ENCODE measurements around the gene TSNAXIP1. TPM values are rescaled to one million over a fixed set of nuclear protein-coding genes. Genes with fewer than 3 reads are reported as not detected.

Gene TSNAXIP1
- polyA plus RNA-seq, 1 donor (not counting 4 experiments of a cell fraction or from before 2014, with no cell fraction given) = 0.54 TPM

DNA sequence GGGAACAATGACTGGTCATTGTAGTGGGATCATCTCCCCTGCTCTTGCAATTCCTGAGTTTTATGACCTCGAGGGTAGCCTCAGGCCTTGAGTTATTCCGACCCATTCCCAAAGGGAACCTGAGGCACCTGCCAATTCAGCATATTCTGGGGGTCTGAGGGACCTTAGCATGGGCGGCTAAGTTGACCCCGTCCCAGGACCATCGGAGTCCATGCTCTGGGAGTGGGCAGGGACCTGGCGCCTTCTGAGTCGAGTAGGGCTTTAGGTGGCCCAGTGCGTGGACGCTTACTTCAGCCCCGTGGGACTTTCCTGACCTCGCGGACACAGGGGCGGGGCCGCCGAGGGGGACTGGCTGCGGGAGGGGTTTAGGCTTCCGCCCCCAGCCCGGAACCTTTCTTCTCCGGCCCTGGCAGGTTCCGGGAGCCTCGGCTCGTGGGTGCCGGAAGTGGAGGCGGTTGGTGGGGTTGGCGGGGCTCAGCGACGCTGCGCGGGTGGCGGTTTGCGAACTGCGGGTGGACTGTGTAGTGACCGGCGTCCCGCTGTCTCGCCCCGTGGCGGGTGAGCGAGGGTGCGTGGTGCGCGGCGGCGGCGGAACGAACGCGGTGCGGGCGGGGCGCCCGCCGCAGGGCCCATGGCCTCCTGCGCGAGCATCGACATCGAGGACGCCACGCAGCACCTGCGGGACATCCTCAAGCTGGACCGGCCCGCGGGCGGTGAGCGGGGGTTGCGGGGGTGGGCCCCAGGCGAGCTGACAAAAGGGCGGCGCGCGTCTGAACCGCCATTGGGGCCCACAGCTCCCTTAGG lies 66.1 kb downstream of the TSNAXIP1 start, which contains the start of gene EDC4:
EDC4 (plus strand) TSS at position 422 of the 804 bp plus-strand sequence; CDS start at position 632, 210 bp downstream.
- peaks cover 29% of the 10 kb centered on the region for H3K4me1 ChIP-seq (ENCODE audit: control insufficient read depth, extremely low read depth, insufficient read depth, low read length)
- H3K79me2 ChIP-seq (ENCODE audit: control insufficient read depth, insufficient read depth, low read length) = peaks cover 28% of the 10 kb centered on the region
- no peaks in the 10 kb centered on the region for H3K27me3 ChIP-seq (ENCODE audit: control insufficient read depth, extremely low read depth, insufficient read depth, low read length)
- H3K4me2 ChIP-seq (ENCODE audit: control insufficient read depth, extremely low read depth, insufficient read depth, low read depth, low read length) = peak within 1 kb of the TSS; percentile 84
- no peak for FAIRE-seq
- H3K9me1 ChIP-seq (ENCODE audit: control insufficient read depth, extremely low read depth, insufficient read depth, low read length) = no peaks in the 10 kb centered on the region
- TF ChIP-seq EZH2 (IDR thresholded peaks at IDR 0.05; ENCODE audit: low read length) = no peak
- TF ChIP-seq, protein P1, sequence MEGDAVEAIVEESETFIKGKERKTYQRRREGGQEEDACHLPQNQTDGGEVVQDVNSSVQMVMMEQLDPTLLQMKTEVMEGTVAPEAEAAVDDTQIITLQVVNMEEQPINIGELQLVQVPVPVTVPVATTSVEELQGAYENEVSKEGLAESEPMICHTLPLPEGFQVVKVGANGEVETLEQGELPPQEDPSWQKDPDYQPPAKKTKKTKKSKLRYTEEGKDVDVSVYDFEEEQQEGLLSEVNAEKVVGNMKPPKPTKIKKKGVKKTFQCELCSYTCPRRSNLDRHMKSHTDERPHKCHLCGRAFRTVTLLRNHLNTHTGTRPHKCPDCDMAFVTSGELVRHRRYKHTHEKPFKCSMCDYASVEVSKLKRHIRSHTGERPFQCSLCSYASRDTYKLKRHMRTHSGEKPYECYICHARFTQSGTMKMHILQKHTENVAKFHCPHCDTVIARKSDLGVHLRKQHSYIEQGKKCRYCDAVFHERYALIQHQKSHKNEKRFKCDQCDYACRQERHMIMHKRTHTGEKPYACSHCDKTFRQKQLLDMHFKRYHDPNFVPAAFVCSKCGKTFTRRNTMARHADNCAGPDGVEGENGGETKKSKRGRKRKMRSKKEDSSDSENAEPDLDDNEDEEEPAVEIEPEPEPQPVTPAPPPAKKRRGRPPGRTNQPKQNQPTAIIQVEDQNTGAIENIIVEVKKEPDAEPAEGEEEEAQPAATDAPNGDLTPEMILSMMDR (optimal IDR thresholded peaks at IDR 0.05 in 1 of 3, IDR thresholded peaks at IDR 0.05 in 1 of 3, conservative IDR thresholded peaks at IDR 0.05 in 1 of 3; ENCODE audit: extremely low read depth in 1 of 3, insufficient read depth in 2 of 3, low read length in 3 of 3) = no peak
- H3K36me3 ChIP-seq (ENCODE audit: control insufficient read depth in 2 of 2, extremely low read depth in 1 of 2, insufficient read depth in 2 of 2, low read length in 2 of 2) = peaks cover 38 to 47% of the 10 kb centered on the region in 2 experiments
- peaks cover 4% of the 10 kb centered on the region for H4K20me1 ChIP-seq (ENCODE audit: control insufficient read depth, extremely low read depth, insufficient read depth, low read length)
- dilution Hi-C loops (cut with MboI; ENCODE audit: extremely low pct_ligation_motif_present, low sequenced_read_pairs) = no loop called here
- DNase-seq (ENCODE audit: low read depth, low spot score) = no peak
- H3K9ac ChIP-seq (ENCODE audit: control insufficient read depth, extremely low read depth, insufficient read depth, low read length) = peak within 1 kb of the TSS; percentile 93
- peak within 1 kb of the TSS; percentile 82 for H3K27ac ChIP-seq (ENCODE audit: control insufficient read depth, insufficient read depth, low read length)
- H3K4me3 ChIP-seq (ENCODE audit: control insufficient read depth in 2 of 3, extremely low read depth in 1 of 3, insufficient read depth in 2 of 3, low read depth in 1 of 3, low read length in 3 of 3) = peak within 1 kb of the TSS; percentile 71 to 97 (median 94)
- no peaks in the 10 kb centered on the region for H3K9me3 ChIP-seq (ENCODE audit: control insufficient read depth, low read depth, low read length)
- H2AFZ ChIP-seq (ENCODE audit: control insufficient read depth, low read length) = peak within 1 kb of the TSS; percentile 87

DNA sequence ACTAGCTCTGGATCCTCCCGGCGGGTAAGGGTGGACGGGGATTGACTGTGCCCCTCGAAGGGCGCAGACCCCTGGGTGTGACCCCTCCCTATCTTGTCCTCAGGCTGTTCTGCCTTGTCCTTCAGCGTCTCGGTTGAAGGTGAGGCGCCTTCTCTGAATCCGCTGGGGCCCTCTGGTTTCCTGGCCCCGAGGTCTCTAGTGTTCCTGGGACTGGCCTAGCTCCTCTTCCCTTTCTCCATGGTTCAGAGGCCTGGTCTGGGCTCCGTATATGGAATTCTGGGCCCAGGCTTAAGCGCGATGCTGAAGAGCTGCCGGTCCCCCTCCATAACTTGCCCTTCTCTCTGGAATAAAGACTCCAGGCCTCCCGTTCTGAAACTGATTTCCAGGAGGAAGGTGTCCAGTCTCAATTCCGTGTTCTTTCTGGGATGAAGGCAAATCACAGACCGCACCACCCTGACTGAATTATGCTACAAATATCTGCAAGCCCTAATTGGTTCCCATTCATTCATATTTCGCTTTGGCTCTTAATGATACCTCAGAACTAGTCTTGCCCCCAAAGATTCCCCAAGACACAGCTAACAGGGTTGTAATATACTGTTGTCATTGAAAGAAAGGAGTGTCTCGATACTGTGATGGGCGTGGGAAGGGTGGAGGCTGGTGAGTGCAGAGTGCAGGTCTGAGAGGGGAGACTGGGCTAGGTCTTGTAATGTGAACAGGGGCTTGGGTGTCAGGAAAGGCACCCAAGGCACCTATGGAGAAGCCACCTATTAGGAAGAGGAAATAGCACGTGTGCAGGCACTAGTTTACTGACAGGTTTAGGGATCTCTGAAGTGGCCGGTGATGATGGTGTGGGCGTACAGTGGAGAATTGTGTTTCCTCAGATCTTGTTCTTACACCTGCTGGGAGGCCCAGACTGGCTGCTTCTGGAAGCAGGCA lies 67.0 kb downstream of the TSNAXIP1 start:
- Histone ChIP-seq H3K9me1 (ENCODE audit: control insufficient read depth, extremely low read depth, insufficient read depth, low read length) (no peaks in the 10 kb centered on the region), H3K27ac (ENCODE audit: control insufficient read depth, insufficient read depth, low read length) (peak overlapping the region; percentile 82), H3K4me3 (ENCODE audit: control insufficient read depth in 2 of 3, extremely low read depth in 1 of 3, insufficient read depth in 2 of 3, low read depth in 1 of 3, low read length in 3 of 3) (peak overlapping the region; percentile 71 to 97 (median 94)), H3K27me3 (ENCODE audit: control insufficient read depth, extremely low read depth, insufficient read depth, low read length) (no peaks in the 10 kb centered on the region), H4K20me1 (ENCODE audit: control insufficient read depth, extremely low read depth, insufficient read depth, low read length) (peaks cover 4% of the 10 kb centered on the region), H3K9me3 (ENCODE audit: control insufficient read depth, low read depth, low read length) (no peaks in the 10 kb centered on the region), H3K79me2 (ENCODE audit: control insufficient read depth, insufficient read depth, low read length) (peaks cover 28% of the 10 kb centered on the region), H2AFZ (ENCODE audit: control insufficient read depth, low read length) (peak overlapping the region; percentile 87), H3K4me1 (ENCODE audit: control insufficient read depth, extremely low read depth, insufficient read depth, low read length) (peaks cover 29% of the 10 kb centered on the region), H3K36me3 (ENCODE audit: control insufficient read depth in 2 of 2, extremely low read depth in 1 of 2, insufficient read depth in 2 of 2, low read length in 2 of 2) (peaks cover 42 to 56% of the 10 kb centered on the region in 2 experiments), H3K9ac (ENCODE audit: control insufficient read depth, extremely low read depth, insufficient read depth, low read length) (peak overlapping the region; percentile 93), H3K4me2 (ENCODE audit: control insufficient read depth, extremely low read depth, insufficient read depth, low read depth, low read length) (peak overlapping the region; percentile 84)
- FAIRE-seq = no peak
- dilution Hi-C loops (cut with MboI; ENCODE audit: extremely low pct_ligation_motif_present, low sequenced_read_pairs) = no loop called here
- DNase-seq (ENCODE audit: low read depth, low spot score) = no peak
- TF ChIP-seq, protein P1 (optimal IDR thresholded peaks at IDR 0.05 in 1 of 3, IDR thresholded peaks at IDR 0.05 in 1 of 3, conservative IDR thresholded peaks at IDR 0.05 in 1 of 3; ENCODE audit: extremely low read depth in 1 of 3, insufficient read depth in 2 of 3, low read length in 3 of 3) = no peak
- no peak for TF ChIP-seq EZH2 (IDR thresholded peaks at IDR 0.05; ENCODE audit: low read length)
